HCT116 (cell line): Measurements from ENCODE around the gene MGME1. TPM values are rescaled to one million over a fixed set of nuclear protein-coding genes. Genes with fewer than 3 reads are reported as not detected.

Experiments used
- ATAC-seq: fragments of 200-7000 bp; cut with Tn5 transposase; 2 replicates; pipeline ENCODE4 v1.9.1; 2020; ENCODE audit warnings: mild to moderate bottlenecking, moderate library complexity
- BruUV-seq: library from RNA; stranded (reverse); fragments of 400-500 nt; replicated peaks from 2 replicates; lab custom pipeline; 2021; lab: Mats Ljungman, UMichigan
- CTCF ChIA-PET: fragments of 300-600 bp; sonication (Branson Sonifier 250); formaldehyde crosslinking; loops from one replicate; lab custom pipeline; 2021; ENCODE audit warnings: antibody characterized with exemption; lab: Charles Lee
- POLR2A ChIA-PET: fragments of 300-600, 350-600 bp; sonication (Branson Sonifier 250); formaldehyde crosslinking; loops from one replicate; lab custom pipeline; 2021; ENCODE audit warnings: antibody characterized with exemption; lab: Charles Lee
- RAD21 ChIA-PET, 2 experiments: fragments of 300-600 bp; sonication (Branson Sonifier 250); formaldehyde crosslinking; loops; one replicate each; lab custom pipeline; 2023; ENCODE audit warnings: low total read pairs in 2 of 2; ENCODE audit not compliant: uncharacterized antibody in 2 of 2, unreplicated experiment in 2 of 2, low non-redundant PET in 1 of 2; lab: Charles Lee
- DNase-seq: peaks from one replicate; pipeline ENCODE4 v3.0.0-alpha.2; 2010; ENCODE audit warnings: low read depth, low spot score
- H2AFZ ChIP-seq: fragments of 200-600 bp; shearing (Covaris generic), sonication (generic); 2 replicates; pipeline ENCODE4 v1.6.1; 2017; ENCODE audit warnings: low read depth, mixed run types, mixed read lengths, antibody characterized with exemption, low read length; ENCODE audit not compliant: poor library complexity, severe bottlenecking
- H3K27ac ChIP-seq: 2 replicates; pipeline ENCODE4 v1.5.1; 2012; ENCODE audit warnings: low read depth, low read length
- H3K27me3 ChIP-seq: fragments of 200-600 bp; sonication (generic); 2 replicates; pipeline ENCODE4 v1.6.1; 2016; ENCODE audit warnings: mixed run types, low read length, mixed read lengths; ENCODE audit not compliant: insufficient read depth
- H3K36me3 ChIP-seq, 2 experiments: fragments of 200-500 bp in 1 of 2; fragments of 200-600 bp in 1 of 2; sonication (Bioruptor generic) in 1 of 2; sonication (generic) in 1 of 2; 2 replicates each; pipeline versions ENCODE4 v1.5.1 to v1.6.1; 2014 to 2016; ENCODE audit warnings: low read length in 2 of 2, inconsistent platforms in 1 of 2, mixed read lengths in 1 of 2, mixed run types in 1 of 2; ENCODE audit not compliant: insufficient read depth in 2 of 2, control insufficient read depth in 1 of 2
- H3K4me1 ChIP-seq, 2 experiments: fragments of 200-600 bp in 1 of 2; sonication (generic) in 1 of 2; 2 replicates each; pipeline versions ENCODE4 v1.5.1 to v1.6.1; 2012 to 2017; ENCODE audit warnings: low read length in 2 of 2, inconsistent platforms in 1 of 2, mild to moderate bottlenecking in 1 of 2, mixed read lengths in 1 of 2, mixed run types in 1 of 2, moderate library complexity in 1 of 2; ENCODE audit not compliant: insufficient read depth in 2 of 2, control insufficient read depth in 1 of 2
- H3K4me2 ChIP-seq: fragments of 200-600 bp; sonication (generic); 2 replicates; pipeline ENCODE4 v1.6.1; 2017; ENCODE audit warnings: mixed run types, low read length, mixed read lengths
- H3K4me3 ChIP-seq, 2 experiments: fragments of 200-600 bp in 1 of 2; sonication (generic) in 1 of 2; replicated peaks in 1 of 2; 2 replicates each; pipeline ENCODE4 v1.5.1; 2011 to 2016; ENCODE audit warnings: low read length in 2 of 2, control low read depth in 1 of 2, low read depth in 1 of 2, mild to moderate bottlenecking in 1 of 2, mixed read lengths in 1 of 2, mixed run types in 1 of 2
- H3K79me2 ChIP-seq: fragments of 200-600 bp; sonication (generic); 2 replicates; pipeline ENCODE4 v1.6.1; 2017; ENCODE audit warnings: mild to moderate bottlenecking, mixed run types, low read length, moderate library complexity, mixed read lengths; ENCODE audit not compliant: insufficient read depth
- H3K9ac ChIP-seq: fragments of 200-600 bp; sonication (generic); 2 replicates; pipeline ENCODE4 v1.6.1; 2016; ENCODE audit warnings: low read length, mixed read lengths
- H3K9me2 ChIP-seq: fragments of 200-600 bp; sonication (generic), shearing (Covaris generic); 2 replicates; pipeline ENCODE4 v1.6.1; 2017; ENCODE audit warnings: mixed run types, mild to moderate bottlenecking, moderate library complexity; ENCODE audit not compliant: insufficient read depth
- H3K9me3 ChIP-seq, 2 experiments: fragments of 200-500 bp in 1 of 2; fragments of 200-600 bp in 1 of 2; sonication (Bioruptor generic) in 1 of 2; sonication (generic) in 1 of 2; 2 replicates each; pipeline ENCODE4 v1.6.1; 2014 to 2017; ENCODE audit warnings: low read length in 2 of 2, mixed read lengths in 2 of 2, inconsistent platforms in 1 of 2, low read depth in 1 of 2, mild to moderate bottlenecking in 1 of 2, mixed run types in 1 of 2, moderate library complexity in 1 of 2; ENCODE audit not compliant: control insufficient read depth in 1 of 2, insufficient read depth in 1 of 2
- H4K20me1 ChIP-seq: fragments of 200-600 bp; sonication (generic), shearing (Covaris generic); 2 replicates; pipeline ENCODE4 v1.6.1; 2017; ENCODE audit warnings: mixed run types, mild to moderate bottlenecking, moderate library complexity; ENCODE audit not compliant: insufficient read depth
- CBX3 ChIP-seq: IDR thresholded peaks from 2 replicates; pipeline ENCODE4 v1.6.1; 2012; ENCODE audit warnings: low read depth
- CEBPB ChIP-seq: IDR thresholded peaks from 2 replicates; pipeline ENCODE4 v1.6.1; 2012; ENCODE audit warnings: low read depth
- CTCF ChIP-seq, 3 experiments: fragments of 200-600 bp in 1 of 3; sonication (generic) in 1 of 3; IDR thresholded peaks in 2 of 3; conservative IDR thresholded peaks in 1 of 3; 2 replicates each; pipeline ENCODE4 v1.5.1; 2012 to 2017; ENCODE audit warnings: low read depth in 2 of 3, low read length in 2 of 3, antibody characterized with exemption in 1 of 3, borderline replicate concordance in 1 of 3, control low read depth in 1 of 3, mild to moderate bottlenecking in 1 of 3, mixed read lengths in 1 of 3, mixed run types in 1 of 3, moderate library complexity in 1 of 3; ENCODE audit not compliant: insufficient read depth in 1 of 3
- ELF1 ChIP-seq: IDR thresholded peaks from 2 replicates; pipeline ENCODE4 v1.6.1; 2012; ENCODE audit warnings: low read depth, borderline replicate concordance
- EZH2 ChIP-seq: fragments of 200-600 bp; sonication (generic); IDR thresholded peaks from 2 replicates; pipeline ENCODE4 v1.6.1; 2017; ENCODE audit warnings: antibody characterized with exemption, mixed run types
- FOSL1 ChIP-seq: IDR thresholded peaks from 2 replicates; pipeline ENCODE4 v1.6.1; 2012; ENCODE audit warnings: low read depth
- RAD21 ChIP-seq: IDR thresholded peaks from 2 replicates; pipeline ENCODE4 v1.6.1; 2012; ENCODE audit warnings: low read depth, mild to moderate bottlenecking
- SIN3A ChIP-seq: IDR thresholded peaks from 2 replicates; pipeline ENCODE4 v1.6.1; 2012; ENCODE audit warnings: low read depth
- TCF7L2 ChIP-seq: IDR thresholded peaks from 2 replicates; pipeline ENCODE4 v1.7.0; 2011; ENCODE audit warnings: borderline replicate concordance, inconsistent platforms; ENCODE audit not compliant: insufficient read depth, insufficient read length; ENCODE audit errors: extremely low read depth
- YY1 ChIP-seq: IDR thresholded peaks from 2 replicates; pipeline ENCODE4 v1.6.1; 2011; ENCODE audit warnings: low read length, low read depth, moderate library complexity, mild to moderate bottlenecking; ENCODE audit not compliant: insufficient replicate concordance; ENCODE audit errors: extremely low read depth
- ZBTB33 ChIP-seq: IDR thresholded peaks from 2 replicates; pipeline ENCODE4 v1.6.1; 2011; ENCODE audit warnings: mild to moderate bottlenecking, low read length, moderate library complexity; ENCODE audit not compliant: insufficient replicate concordance; ENCODE audit errors: extremely low read depth
- intact Hi-C: fragments of 100-400 bp; cut with micrococcal nuclease; formaldehyde crosslinking; loops from 2 replicates; pipeline ENCODE4 v1.10.0; 2022
- total RNA-seq: library from RNA; stranded (reverse); gene quantifications from one replicate; pipeline ENCODE4 v1.2.1, GENCODE V29; 2021; ENCODE audit not compliant: unreplicated experiment
- TF ChIP-seq, protein P1 (sequence below): IDR thresholded peaks from 2 replicates; pipeline ENCODE4 v1.6.1; 2012

MGME1 gene
- total RNA-seq, 1 experiment from 2014 or later: 37.1 TPM

DNA sequence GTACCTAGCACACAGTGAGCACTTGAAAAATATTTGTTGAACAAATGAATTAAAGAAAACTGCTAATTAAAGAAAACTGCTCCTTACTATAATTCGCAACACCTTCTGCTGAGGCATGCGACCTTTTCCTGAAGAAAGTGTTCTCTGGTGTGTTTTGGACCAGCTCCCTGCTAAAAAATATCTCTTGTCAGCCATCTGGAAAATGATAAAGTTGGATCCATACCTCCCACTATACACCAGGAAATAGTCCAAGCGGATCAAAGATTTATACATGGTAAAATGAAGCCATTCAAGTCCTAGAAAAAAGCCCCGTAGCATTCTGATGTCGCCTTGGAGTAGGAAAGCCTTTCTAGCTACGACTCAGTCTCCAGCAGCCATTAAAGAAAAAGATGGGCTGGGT is 45.6 kb downstream of the MGME1 start:
- no peaks in the 10 kb centered on the region for H3K9me3 ChIP-seq
- DNase-seq: no peak
- H3K27ac ChIP-seq: no peak overlapping the region
- H3K9me2 ChIP-seq: no peaks in the 10 kb centered on the region
- H3K9ac ChIP-seq: no peak overlapping the region
- no TSS peak for BruUV-seq
- ChIA-PET RAD21 (no interaction called here), CTCF (no interaction called here), POLR2A (no interaction called here)
- H3K79me2 ChIP-seq: no peaks in the 10 kb centered on the region
- no peaks in the 10 kb centered on the region for H3K36me3 ChIP-seq
- no peak for ATAC-seq
- H3K4me3 ChIP-seq: no peak overlapping the region
- no peaks in the 10 kb centered on the region for H3K27me3 ChIP-seq
- H3K4me2 ChIP-seq: no peak overlapping the region
- intact Hi-C loops: no loop called here
- no peak overlapping the region for H2AFZ ChIP-seq
- no peaks in the 10 kb centered on the region for H3K4me1 ChIP-seq
- H4K20me1 ChIP-seq: no peaks in the 10 kb centered on the region
- TF ChIP-seq ZBTB33 (no peak), SIN3A (no peak), EZH2 (no peak), TCF7L2 (no peak), FOSL1 (no peak), ELF1 (no peak), RAD21 (no peak)

DNA sequence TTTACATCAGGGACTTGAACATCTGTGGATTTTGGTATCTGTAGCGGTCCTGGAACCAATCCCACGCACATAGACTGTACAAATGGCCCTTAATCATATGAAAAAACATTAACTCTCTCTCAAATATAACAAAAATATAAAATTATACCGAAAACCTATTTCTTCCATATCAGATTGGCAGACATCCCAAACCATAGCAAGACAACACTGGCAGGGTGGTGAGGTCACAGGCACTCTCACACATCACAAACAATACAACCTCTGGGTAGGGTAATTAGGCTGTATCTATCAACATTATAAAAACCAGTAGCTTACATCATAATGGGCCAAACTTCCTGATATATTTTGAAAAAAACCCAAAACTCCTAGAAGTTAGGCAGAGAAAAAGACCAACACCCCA is 48.0 kb downstream of the MGME1 start:
- no TSS peak for BruUV-seq
- intact Hi-C loops: no loop called here
- H3K27ac ChIP-seq: no peak overlapping the region
- H3K79me2 ChIP-seq: no peaks in the 10 kb centered on the region
- H3K9ac ChIP-seq: no peak overlapping the region
- ChIA-PET POLR2A (no interaction called here), CTCF (interaction anchor here (1.2 kb wide), 1 partner anchor 16 kb away, joined by 3 read pairs; no protein-coding TSS in a partner anchor), RAD21 (no interaction called here)
- no peak for ATAC-seq
- H2AFZ ChIP-seq: no peak overlapping the region
- H3K9me2 ChIP-seq: no peaks in the 10 kb centered on the region
- H3K9me3 ChIP-seq: no peaks in the 10 kb centered on the region
- no peaks in the 10 kb centered on the region for H3K4me1 ChIP-seq
- H3K4me3 ChIP-seq: no peak overlapping the region
- no peaks in the 10 kb centered on the region for H4K20me1 ChIP-seq
- H3K27me3 ChIP-seq: no peaks in the 10 kb centered on the region
- no peak overlapping the region for H3K4me2 ChIP-seq
- H3K36me3 ChIP-seq: no peaks in the 10 kb centered on the region
- no peak for DNase-seq
- TF ChIP-seq, protein P1, sequence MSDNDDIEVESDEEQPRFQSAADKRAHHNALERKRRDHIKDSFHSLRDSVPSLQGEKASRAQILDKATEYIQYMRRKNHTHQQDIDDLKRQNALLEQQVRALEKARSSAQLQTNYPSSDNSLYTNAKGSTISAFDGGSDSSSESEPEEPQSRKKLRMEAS: no peak
- TF ChIP-seq RAD21: no peak
- no peak for TF ChIP-seq CBX3
- TF ChIP-seq EZH2: no peak
- no peak for TF ChIP-seq ZBTB33
- no peak for TF ChIP-seq CEBPB
- no peak for TF ChIP-seq CTCF (IDR thresholded peaks at IDR 0.05 in 2 of 3, conservative IDR thresholded peaks at IDR 0.05 in 1 of 3; ENCODE audit: borderline replicate concordance in 1 of 3, insufficient read depth in 1 of 3, low read depth in 2 of 3, low read length in 2 of 3)
- TF ChIP-seq TCF7L2: no peak
- no peak for TF ChIP-seq YY1
